Measurements from ENCODE around the gene KBTBD3.

DNA sequence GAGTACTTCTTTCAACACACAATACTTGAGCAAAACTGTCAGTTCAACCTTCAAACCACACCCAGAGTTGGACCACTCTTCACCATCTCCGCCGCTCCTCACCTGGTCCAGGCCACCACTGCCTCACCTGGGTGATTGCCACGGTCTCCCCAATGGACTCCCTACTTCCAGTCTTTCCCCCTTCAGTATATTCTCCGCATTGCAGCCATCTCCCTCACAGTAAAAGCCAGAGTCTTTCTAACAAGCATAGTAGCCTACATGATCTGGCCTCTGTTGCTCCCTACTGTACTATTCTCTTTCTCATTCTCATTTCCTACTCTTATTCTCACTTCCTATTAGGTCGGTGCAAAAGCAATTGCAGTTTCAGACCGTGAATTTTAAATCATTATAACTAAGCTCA, 28.8 kb upstream of the KBTBD3 start:
- TF ChIP-seq CTCF (IDR thresholded peaks at IDR 0.05; ENCODE audit: low read depth, low read length, missing input control) (no peak), TAF1 (conservative IDR thresholded peaks at IDR 0.05) (no peak), RXRA (IDR thresholded peaks at IDR 0.05) (no peak)

All from liver (tissue), 3 donors.